ENCODE measurements around the gene CDH9.
A peak's percentile ranks its signal among the peaks of the same experiment; 100 is the strongest.
"Not testable (repeated sequence)": the region's sequence is repeated elsewhere in the genome, so short reads cannot be mapped to it uniquely, and the experiment has no call there.

CDH9 gene

GRCh38 chr5:26948921-26949320, 89.5 kb downstream of the CDH9 start:
- no peak for DNase-seq

GRCh38 chr5:26945901-26946300, 92.5 kb downstream of the CDH9 start:
- no peak for DNase-seq

- DNase-seq, result peak; percentile 58
Measured at GRCh38 chr5:26942481-26942880, 95.9 kb downstream of the CDH9 start.

GRCh38 chr5:26940994-26941393, 97.4 kb downstream of the CDH9 start:
- DNase-seq, result no peak

- DNase-seq, result no peak
Measured at GRCh38 chr5:26932238-26932637, 106.1 kb downstream of the CDH9 start.

- DNase-seq, result no peak
Measured at GRCh38 chr5:26921439-26921838, 116.9 kb downstream of the CDH9 start.

- no peak for DNase-seq
Measured at GRCh38 chr5:26903469-26903868, 134.9 kb downstream of the CDH9 start.

GRCh38 chr5:26894719-26895263, 143.6 kb downstream of the CDH9 start:
- DNase-seq, result peak; percentile 22

- DNase-seq, result no peak
Measured at GRCh38 chr5:26893078-26893477, 145.3 kb downstream of the CDH9 start.

- no peak for DNase-seq
Measured at GRCh38 chr5:26889815-26890214, 148.6 kb downstream of the CDH9 start.

GRCh38 chr5:26884481-26884880, 153.9 kb downstream of the CDH9 start:
- DNase-seq, result no peak

GRCh38 chr5:26883375-26883774, 155.0 kb downstream of the CDH9 start:
- DNase-seq, result no peak

- DNase-seq, result no peak
Measured at GRCh38 chr5:26881901-26882300, 156.5 kb downstream of the CDH9 start.

GRCh38 chr5:26877154-26877553, 161.2 kb downstream of the CDH9 start:
- DNase-seq, result no peak

- DNase-seq, result no peak
Measured at GRCh38 chr5:26872337-26872736, 166.0 kb downstream of the CDH9 start.

- no peak for DNase-seq
Measured at GRCh38 chr5:26869781-26870180, 168.6 kb downstream of the CDH9 start.

GRCh38 chr5:26868504-26868903, 169.9 kb downstream of the CDH9 start:
- DNase-seq, result no peak

GRCh38 chr5:26864061-26864460, 174.3 kb downstream of the CDH9 start:
- no peak for DNase-seq

- no peak for DNase-seq
Measured at GRCh38 chr5:26856238-26856637, 182.1 kb downstream of the CDH9 start.

- DNase-seq, result not testable (repeated sequence)
Measured at GRCh38 chr5:26852450-26852849, 185.9 kb downstream of the CDH9 start.

- DNase-seq, result peak; percentile 63
Measured at GRCh38 chr5:26847041-26847736, 191.2 kb downstream of the CDH9 start.

- DNase-seq, result no peak
Measured at GRCh38 chr5:26843677-26844076, 194.7 kb downstream of the CDH9 start.

GRCh38 chr5:26833596-26833995, 204.8 kb downstream of the CDH9 start:
- no peak for DNase-seq
